ENCODE results near the gene TRMT61A.

Gene TRMT61A

DNA sequence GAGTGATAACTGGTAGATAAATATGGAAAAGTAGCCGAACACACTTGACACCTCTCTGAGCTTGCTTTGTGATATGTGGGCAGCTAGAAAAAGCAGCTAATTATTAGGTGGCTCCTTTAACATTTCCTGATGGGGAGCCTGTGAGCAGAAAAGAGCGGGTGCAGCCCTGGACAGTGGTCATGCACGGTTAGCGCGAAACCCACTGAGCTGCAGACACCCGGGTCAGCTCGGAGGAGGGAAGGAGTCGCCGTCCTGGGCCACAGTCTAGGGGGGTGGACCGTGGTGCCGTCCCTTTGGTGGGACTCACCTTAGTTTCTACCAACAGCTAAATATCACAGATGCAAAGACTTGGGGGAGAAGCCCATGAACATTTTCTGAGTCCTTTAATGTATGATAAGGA, 40.4 kb downstream of the TRMT61A start:
- DNase-seq, result no peak

DNA sequence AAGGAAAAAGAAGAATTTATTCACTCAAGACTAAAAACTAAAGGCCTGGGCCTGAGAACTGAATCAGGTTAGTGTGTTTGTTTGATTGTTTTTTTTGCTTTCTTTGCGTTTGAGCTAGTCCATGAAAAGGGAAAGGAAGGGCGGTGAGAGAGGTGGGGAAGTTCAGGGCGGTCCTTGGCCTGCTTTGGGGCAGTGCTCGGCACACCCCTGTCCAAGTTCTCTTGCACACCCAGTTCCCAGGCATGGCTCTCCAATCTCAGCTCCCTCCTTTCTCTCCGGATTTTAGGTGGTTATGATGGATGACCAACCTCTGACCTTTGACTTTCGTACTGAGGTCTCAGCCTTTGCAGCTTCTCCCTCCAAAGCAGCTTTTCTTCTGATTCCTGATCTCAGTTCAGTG, 45.1 kb downstream of the TRMT61A start:
- DNase-seq, result no peak

DNA sequence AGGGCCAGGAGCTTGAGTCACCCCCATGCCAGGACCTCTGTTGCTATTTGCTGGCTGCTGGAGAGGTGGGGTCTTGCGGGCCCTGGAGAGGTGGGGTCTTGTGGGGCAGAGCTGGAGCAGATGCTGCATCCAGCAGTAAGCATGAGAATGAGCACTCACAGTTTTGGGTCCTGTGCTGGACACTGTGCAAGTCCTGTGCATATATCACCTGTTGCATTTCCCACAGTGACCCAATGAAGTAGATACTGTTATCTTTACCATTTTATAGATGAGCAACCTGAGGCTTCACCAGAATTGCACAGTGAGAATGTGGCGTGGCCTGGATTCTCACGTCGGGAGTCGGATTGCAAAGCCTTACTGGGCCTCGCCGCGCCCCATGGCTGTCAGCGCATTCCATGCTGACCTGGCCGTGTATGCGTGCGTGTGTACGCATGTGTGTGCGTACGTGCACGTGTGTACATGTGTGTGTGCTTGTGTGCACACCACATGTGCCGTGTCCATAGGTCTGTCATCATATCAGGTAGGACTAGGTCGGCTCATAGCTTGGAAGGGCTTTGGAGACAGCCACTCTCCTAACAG, 45.8 kb downstream of the TRMT61A start:
- DNase-seq, result no peak

DNA sequence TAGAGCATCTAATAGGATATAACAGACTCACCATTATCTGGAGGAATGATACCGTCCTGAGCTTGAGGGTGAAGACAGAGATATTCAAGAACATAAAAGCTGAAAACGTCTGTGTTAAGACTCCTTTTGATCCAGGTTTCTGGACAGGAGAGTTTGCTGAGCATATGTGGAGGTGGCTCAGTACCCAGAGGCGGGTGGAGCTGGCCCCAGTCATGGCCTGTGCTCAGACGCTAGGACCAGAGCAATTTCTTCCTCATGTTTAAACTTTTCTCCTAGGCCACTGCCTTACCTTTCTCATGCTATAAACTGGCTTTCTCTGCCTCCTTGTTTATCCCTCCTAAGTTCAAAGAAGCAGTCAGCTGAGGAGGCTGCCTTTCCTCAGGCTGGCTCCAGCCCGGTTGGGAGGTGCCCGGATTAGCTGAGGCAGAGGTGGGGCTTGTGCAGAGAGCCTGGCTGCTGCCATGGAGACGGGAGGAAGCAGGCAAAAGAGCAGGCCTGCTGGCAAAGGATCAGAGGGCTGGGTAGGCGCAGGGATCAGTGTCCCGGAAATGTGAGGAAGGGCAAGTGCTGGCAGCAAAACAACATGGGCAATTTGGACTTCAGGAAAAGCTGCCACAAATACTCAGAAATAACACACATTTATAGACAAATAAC, 47.5 kb downstream of the TRMT61A start:
- DNase-seq, result peak; percentile 82

DNA sequence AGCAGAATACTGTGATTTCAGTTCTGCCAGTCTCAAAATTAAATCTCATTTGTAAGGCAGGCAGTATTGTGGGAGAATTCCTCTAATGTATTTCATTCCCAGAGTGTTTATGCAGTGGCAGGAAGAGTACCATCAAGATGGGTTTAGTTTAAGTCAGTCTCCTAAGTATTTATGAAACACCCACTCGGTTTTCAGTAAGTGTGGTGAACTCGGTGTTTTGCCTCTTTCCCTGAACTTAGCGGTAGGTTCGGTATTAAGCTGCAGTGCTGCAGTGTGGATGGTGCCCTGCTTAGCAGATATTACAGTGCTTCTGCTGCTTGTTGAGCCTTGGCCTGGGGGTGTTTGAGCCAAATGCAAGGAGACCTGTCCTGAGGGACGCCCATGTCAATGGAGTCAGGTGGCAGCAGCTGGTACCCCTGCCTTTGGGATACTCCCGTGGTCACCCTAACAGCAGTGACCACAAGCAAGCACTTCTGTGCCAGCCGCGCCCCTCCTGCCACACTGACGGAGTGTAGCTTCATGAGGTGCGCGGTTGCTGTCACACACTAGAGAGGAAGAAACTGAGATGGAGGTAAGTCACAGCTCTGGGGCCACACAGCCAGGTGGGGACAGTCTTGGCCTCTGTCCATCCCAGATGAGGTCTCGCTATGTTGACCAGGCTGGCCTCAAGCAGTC, 49.5 kb downstream of the TRMT61A start:
- no peak for DNase-seq

DNA sequence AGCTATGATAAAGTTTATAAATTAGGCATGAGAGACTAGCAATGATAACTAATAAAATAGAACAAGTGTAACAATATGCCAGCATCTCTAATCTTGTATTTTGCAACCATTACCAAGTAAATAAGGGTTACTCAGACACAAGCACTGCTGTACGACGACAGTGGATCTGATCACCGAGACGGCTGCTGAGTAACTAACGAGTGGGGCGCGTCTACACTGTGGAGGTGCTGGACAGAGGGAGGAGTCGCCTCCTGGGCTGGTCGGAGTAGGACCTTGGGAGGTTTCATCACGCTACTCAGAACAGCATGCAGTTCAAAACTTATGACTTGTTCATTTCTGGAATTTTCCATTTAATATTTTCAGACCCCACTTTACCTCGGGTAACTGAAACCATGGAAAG, 52.2 kb downstream of the TRMT61A start:
- DNase-seq, result no peak

DNA sequence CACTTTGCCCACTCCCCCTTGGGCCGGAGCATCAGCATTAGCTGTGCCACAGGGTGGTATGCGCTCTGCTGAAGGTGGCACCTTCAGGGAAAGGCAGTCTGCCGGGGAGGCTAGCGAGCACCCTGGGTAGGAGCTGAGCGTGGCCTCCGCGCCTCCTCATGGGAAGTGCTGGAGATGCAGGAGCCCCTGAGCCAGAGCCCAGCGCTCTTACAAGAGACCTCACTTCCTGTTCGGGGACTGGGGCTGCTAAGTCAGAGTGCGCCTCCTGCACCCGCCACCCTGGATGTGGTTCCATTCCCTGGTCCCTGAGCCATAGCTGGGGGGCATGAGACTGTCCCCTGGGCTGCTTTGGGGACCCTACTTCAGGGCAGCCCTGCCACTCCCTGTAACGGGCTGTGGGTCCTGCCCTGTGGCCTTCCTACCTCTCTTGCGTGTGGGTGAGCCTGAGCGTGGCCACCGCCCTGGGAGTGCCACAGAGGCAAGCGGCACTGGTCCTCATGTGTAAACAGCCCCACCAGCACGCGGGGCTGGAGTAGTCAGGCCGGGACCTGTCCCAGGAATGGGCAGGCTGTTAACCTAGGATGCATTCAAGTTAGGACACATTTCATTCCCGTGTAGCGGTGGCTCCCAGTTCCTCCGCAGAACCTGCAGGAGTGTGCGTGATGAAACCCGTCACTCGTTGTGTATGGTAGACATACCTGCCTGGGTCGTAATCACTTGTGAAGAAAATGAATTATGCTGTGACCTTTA, 53.1 kb downstream of the TRMT61A start:
- no peak for DNase-seq

DNA sequence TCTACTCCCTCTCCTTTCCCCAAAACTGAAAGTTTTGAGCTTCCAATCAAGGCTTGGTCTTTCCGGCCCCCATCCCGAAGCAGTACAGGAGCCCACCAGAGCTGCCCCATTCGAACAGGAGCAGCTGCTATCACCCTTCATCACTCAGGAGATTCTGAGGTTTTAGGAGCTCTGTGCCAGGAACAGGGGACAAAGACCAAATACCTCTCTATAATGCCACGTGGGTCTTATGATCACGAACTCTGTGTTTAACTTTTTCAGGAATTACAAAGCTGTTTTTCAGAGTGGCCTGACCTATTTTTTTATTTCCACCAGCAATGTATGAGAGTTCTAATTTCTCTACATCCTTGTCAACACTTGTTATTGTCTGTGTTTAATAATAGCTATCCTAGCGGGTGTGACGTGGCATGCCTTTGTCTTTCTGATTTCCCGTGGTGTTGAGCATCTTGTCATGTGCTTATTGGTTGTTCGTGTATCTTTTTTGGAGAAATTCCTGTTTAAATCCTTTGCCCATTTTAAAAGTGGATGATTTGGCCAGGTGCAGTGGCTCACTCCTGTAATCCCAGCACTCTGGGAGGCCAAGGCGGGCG, 55.4 kb downstream of the TRMT61A start:
- no peak for DNase-seq

Measured in right forelimb (tissue), 1 donor.